Adrenal gland (tissue), 12 donors: Measurements from ENCODE around the gene TRIM72. TPM values are rescaled to one million over a fixed set of nuclear protein-coding genes. Genes with fewer than 3 reads are reported as not detected.

ENCODE experiments used
- DNase-seq, 7 donors: peaks; one replicate each; pipeline ENCODE4 v3.0.0-alpha.2; 2019 to 2020
- H3K27ac ChIP-seq, 5 donors: fragments of 200-600 bp; sonication (generic) in 4 of 5; 1 replicate in 3 of 5; 2 replicates in 2 of 5; pipeline versions ENCODE4 v1.5.1 to v1.8.0; 2016 to 2020; ENCODE audit warnings: mild to moderate bottlenecking in 1 of 5
- H3K27me3 ChIP-seq: fragments of 200-600 bp; 2 replicates; pipeline ENCODE4 v1.8.0; 2021
- H3K36me3 ChIP-seq, 2 donors: fragments of 200-600 bp; replicated peaks in 1 of 2; 1 replicate in 1 of 2; 2 replicates in 1 of 2; pipeline versions ENCODE4 v1.5.1 to v1.8.0; 2018 to 2022
- H3K4me1 ChIP-seq, 2 donors: fragments of 200-600 bp; replicated peaks in 1 of 2; 1 replicate in 1 of 2; 2 replicates in 1 of 2; pipeline versions ENCODE4 v1.5.1 to v1.8.0; 2018 to 2021
- H3K4me3 ChIP-seq, 4 donors: fragments of 200-600 bp; sonication (generic) in 3 of 4; one replicate each; pipeline ENCODE4 v1.5.1; 2016 to 2018
- H3K9me3 ChIP-seq, 3 donors: fragments of 200-600 bp; sonication (generic) in 1 of 3; replicated peaks in 1 of 3; 1 replicate in 2 of 3; 2 replicates in 1 of 3; pipeline versions ENCODE4 v1.5.1 to v1.8.0; 2016 to 2021
- POLR2A ChIP-seq, 2 donors: fragments of 450-650 bp; IDR thresholded peaks; one replicate each; pipeline ENCODE4 v1.6.1; 2017; ENCODE audit warnings: antibody characterized with exemption in 2 of 2, mild to moderate bottlenecking in 2 of 2, moderate library complexity in 1 of 2
- WGBS, 4 donors: extraction: QIAGEN DNeasy Blood & Tissue Kit in 2 of 4; methylation state at CpG; one replicate each; pipeline versions ENCODE4 v1.1.5 to v1.1.7; 2013 to 2017; 5-methylcytosine and 5-hydroxymethylcytosine counted together
- intact Hi-C, 2 donors: fragments of 100-400 bp; cut with DNase I; formaldehyde crosslinking; loops; one replicate each; pipeline versions ENCODE4 v1.14.1 to v1.15.0; 2022 to 2023
- polyA plus RNA-seq, 3 donors: library from polyadenylated mRNA; stranded (reverse); fragments of 200-250 nt in 2 of 3; fragments of 350-450 nt in 1 of 3; fragmentation: Illumina TruSeq in 1 of 3; extraction: RNeasy Lipid Tissue Mini Kit (QIAGEN cat#74804) in 1 of 3; gene quantifications; one replicate each; pipeline ENCODE4 v1.2.3, GENCODE V29; 2013 to 2014
- total RNA-seq, 9 donors: library from RNA; depleted of rRNA in 4 of 9; stranded (reverse); fragments of >200 nt in 4 of 9; fragments of 120-200 nt in 1 of 9; fragmentation: NEBNext Ultra II Directional in 1 of 9; extraction: Animal tissue kit (Norgen Biotek cat#: 25700) in 1 of 9; gene quantifications; one replicate each; pipeline versions ENCODE4 v1.1.0 to v1.2.4, GENCODE V29; 2013 to 2023
- TF ChIP-seq, protein P1 (sequence below), 6 experiments: fragments of 450-650 bp in 4 of 6; fragments of 200-600 bp in 2 of 6; sonication (generic) in 1 of 6; IDR thresholded peaks; 1 replicate in 5 of 6; 2 replicates in 1 of 6; pipeline versions ENCODE4 v1.5.1 to v1.8.0; 2016 to 2021; ENCODE audit warnings: antibody characterized with exemption in 6 of 6, mild to moderate bottlenecking in 2 of 6, moderate library complexity in 1 of 6
- donor health status: healthy with polysubstance abuse.
- donor health status: Bipolar disorder and iron deficiency.
- donor health status: DM: yes; HTN: yes; CAD: no.
- donor health status: DM: no; HTN: no; CAD: no.
- donor health status: DM: no; HTN: no; CAD: no.
- donor health status: DM: yes; HTN: yes; CAD: no.

TRIM72 gene
- total and polyA plus RNA-seq, 12 donors = 0.03 to 0.24 (median 0.06) TPM; not detected in 7

DNA sequence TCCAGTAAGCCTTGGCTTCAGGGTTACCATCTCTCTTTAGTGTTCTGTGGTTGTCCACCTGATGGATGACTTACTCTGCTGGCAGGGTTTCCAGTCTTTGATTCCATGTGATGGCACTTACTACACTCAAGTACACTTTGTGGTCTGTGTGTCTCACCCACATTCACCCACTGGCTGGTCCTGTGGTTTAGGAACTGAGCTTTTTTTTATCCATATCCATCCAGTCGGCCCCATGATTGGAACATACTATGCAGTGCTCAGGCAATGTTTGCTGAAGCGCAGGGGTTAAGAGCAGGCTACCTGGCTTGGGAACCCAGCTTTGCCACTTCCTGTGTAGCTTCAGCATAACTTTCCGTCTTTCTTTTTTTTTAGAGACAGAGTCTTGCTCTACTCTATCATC, 36.8 kb upstream of the TRIM72 start:
- 46 to 67% (median 53%) methylated on average over 3 of the region's 3 CpGs for WGBS, 4 donors
- intact Hi-C loops = loop anchor here in 1 of 2 donors (5.0 kb wide), 1 partner anchor 70 kb away; the partner anchor contains the start of gene BCKDK
- Histone ChIP-seq H3K4me3 (no peak overlapping the region), H3K9me3 (no peaks in the 10 kb centered on the region), H3K27ac (no peak overlapping the region), H3K36me3 (no peaks in the 10 kb centered on the region), H3K4me1 (peaks cover 15 to 22% of the 10 kb centered on the region in 2 donors), H3K27me3 (no peaks in the 10 kb centered on the region)
- peak in 3 of 7 donors; percentile 24 to 53 (median 34) for DNase-seq
- no peak for TF ChIP-seq POLR2A (IDR thresholded peaks at IDR 0.05)
- TF ChIP-seq, protein P1, sequence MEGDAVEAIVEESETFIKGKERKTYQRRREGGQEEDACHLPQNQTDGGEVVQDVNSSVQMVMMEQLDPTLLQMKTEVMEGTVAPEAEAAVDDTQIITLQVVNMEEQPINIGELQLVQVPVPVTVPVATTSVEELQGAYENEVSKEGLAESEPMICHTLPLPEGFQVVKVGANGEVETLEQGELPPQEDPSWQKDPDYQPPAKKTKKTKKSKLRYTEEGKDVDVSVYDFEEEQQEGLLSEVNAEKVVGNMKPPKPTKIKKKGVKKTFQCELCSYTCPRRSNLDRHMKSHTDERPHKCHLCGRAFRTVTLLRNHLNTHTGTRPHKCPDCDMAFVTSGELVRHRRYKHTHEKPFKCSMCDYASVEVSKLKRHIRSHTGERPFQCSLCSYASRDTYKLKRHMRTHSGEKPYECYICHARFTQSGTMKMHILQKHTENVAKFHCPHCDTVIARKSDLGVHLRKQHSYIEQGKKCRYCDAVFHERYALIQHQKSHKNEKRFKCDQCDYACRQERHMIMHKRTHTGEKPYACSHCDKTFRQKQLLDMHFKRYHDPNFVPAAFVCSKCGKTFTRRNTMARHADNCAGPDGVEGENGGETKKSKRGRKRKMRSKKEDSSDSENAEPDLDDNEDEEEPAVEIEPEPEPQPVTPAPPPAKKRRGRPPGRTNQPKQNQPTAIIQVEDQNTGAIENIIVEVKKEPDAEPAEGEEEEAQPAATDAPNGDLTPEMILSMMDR (IDR thresholded peaks at IDR 0.05) = no peak

GRCh38 chr16:31179219-31179746, 34.6 kb upstream of the TRIM72 start:
- intact Hi-C loops = loop anchor here in 1 of 2 donors (5.0 kb wide), 1 partner anchor 72 kb away; the partner anchor contains the start of gene BCKDK
- peak in 1 of 7 donors; percentile 23 for DNase-seq
- peak overlapping the region; percentile 79 to 97 (median 95) for H3K27ac ChIP-seq
- H3K4me3 ChIP-seq = peak overlapping the region; percentile 19 to 97 (median 60)
- no peak for TF ChIP-seq POLR2A (IDR thresholded peaks at IDR 0.05)
- TF ChIP-seq, protein P1 (IDR thresholded peaks at IDR 0.05) = no peak
- H3K27me3 ChIP-seq = no peaks in the 10 kb centered on the region
- peaks cover 25 to 36% of the 10 kb centered on the region in 2 donors for H3K4me1 ChIP-seq
- peaks cover 0 to 21% of the 10 kb centered on the region in 2 donors for H3K36me3 ChIP-seq
- 3 to 6% (median 5%) methylated on average over 11 to 27 of the region's 27 CpGs for WGBS, 4 donors
- no peaks in the 10 kb centered on the region for H3K9me3 ChIP-seq

DNA sequence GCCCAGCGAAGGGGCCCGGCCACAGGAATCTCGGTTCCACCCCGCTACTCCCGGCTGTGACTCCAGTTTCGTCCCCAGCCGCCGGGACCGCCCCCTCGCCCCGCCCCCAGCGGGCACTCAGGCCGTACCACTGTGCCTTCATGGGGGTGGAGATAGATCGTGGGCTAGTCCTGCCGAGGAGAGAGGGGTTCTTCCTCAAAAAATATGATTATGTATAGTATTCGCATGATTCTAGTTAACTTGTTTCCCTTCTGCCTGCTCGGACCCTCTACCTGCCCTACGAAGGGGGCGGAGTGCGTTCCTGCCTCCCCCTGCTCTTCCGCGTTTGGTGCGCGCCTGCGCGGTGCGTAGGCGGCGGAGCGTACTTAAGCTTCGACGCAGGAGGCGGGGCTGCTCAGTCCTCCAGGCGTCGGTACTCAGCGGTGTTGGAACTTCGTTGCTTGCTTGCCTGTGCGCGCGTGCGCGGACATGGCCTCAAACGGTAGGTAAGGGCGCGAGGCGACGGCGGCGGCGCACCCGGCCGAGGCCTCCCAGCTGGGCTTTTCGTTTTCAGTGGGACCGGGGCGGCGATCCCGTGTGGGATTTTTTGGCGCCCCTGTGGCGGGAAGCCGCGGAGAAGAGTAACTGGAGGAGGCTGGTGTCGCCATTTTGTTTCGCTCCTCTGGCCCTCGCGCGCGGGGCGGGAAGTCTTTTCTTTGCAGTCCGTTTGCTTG, 34.0 kb upstream of the TRIM72 start, which contains the start of gene FUS:
Gene FUS (plus strand): TSS at position 393 of the 713 bp plus-strand sequence. CDS start 76 bp downstream, at position 469.
- Histone ChIP-seq H3K4me3 (peak within 1 kb of the TSS; percentile 73 to 97 (median 80)), H3K27me3 (no peaks in the 10 kb centered on the region), H3K36me3 (peaks cover 0 to 27% of the 10 kb centered on the region in 2 donors), H3K4me1 (peaks cover 25 to 36% of the 10 kb centered on the region in 2 donors), H3K27ac (peak within 1 kb of the TSS; percentile 79 to 97 (median 95)), H3K9me3 (no peaks in the 10 kb centered on the region)
- 0% methylated on average over 12 to 69 of the region's 69 CpGs for WGBS, 4 donors
- intact Hi-C loops = loop anchor here in 1 of 2 donors (5.0 kb wide), 1 partner anchor 73 kb away; the partner anchor contains the start of gene BCKDK
- TF ChIP-seq POLR2A (IDR thresholded peaks at IDR 0.05) = peak; percentile 99
- TF ChIP-seq, protein P1 (IDR thresholded peaks at IDR 0.05) = peak in 3 of 6 experiments; percentile 9 to 28 (median 13)
- DNase-seq = peak; percentile 87 to 96 (median 93)
